GM18505 (cell line): Measurements from ENCODE around the gene CD44.
A peak's percentile ranks its signal among the peaks of the same experiment; 100 is the strongest.

Experiments
- ATAC-seq: cut with Tn5 transposase; IDR thresholded peaks from one replicate; pipeline ENCODE4 v1.9.1; 2021; ENCODE audit not compliant: unreplicated experiment
- POLR2A ChIP-seq: IDR thresholded peaks from 4 replicates; pipeline ENCODE4 v1.6.1; 2011; ENCODE audit warnings: borderline replicate concordance; ENCODE audit not compliant: insufficient read depth, insufficient read length; ENCODE audit errors: extremely low read depth

Gene CD44

GRCh38 chr11:35160902-35161597 lies 22.1 kb downstream of the CD44 start:
- no peak for TF ChIP-seq POLR2A
- ATAC-seq: no peak

DNA sequence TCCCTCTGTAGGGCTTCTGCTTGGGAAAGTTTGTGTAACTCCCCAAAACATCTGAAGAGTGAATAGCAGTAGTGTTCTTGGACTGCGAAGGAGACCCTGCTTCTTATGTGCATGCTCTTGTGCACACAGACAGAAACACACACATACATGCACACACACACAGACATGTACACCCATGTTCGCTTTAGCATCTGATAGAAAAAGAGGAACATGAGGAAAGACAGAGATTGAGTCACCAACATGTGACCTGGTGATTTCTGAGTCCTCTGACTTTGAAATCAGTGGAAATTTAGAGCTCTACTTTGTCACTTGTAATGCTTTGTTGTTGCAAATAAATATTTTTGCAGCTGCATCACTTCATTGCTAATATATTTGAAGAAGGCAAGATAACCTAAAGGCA lies 23.8 kb downstream of the CD44 start:
- no peak for ATAC-seq

DNA sequence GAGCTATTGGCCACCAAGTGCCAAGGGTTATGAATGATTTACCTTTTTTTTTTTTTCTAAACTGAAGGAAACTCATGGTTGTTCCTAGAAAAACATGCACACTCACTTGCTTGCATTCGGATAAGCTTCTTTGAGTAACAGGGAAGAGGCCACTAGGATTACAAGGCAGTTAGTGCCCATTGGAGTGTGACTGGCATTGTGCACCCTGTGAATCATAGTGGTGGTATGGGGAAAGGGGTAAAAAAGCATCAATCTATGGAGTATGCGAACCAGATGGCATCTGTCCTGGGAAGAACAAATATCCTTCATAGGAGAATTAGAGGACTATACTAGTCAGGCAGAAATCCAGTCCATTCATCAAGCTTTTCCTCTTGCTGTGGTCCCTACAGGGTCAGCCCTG lies 24.2 kb downstream of the CD44 start:
- ATAC-seq: no peak

More for the DNA sequence above, 23.8 kb downstream of the CD44 start:
- TF ChIP-seq POLR2A: no peak

DNA sequence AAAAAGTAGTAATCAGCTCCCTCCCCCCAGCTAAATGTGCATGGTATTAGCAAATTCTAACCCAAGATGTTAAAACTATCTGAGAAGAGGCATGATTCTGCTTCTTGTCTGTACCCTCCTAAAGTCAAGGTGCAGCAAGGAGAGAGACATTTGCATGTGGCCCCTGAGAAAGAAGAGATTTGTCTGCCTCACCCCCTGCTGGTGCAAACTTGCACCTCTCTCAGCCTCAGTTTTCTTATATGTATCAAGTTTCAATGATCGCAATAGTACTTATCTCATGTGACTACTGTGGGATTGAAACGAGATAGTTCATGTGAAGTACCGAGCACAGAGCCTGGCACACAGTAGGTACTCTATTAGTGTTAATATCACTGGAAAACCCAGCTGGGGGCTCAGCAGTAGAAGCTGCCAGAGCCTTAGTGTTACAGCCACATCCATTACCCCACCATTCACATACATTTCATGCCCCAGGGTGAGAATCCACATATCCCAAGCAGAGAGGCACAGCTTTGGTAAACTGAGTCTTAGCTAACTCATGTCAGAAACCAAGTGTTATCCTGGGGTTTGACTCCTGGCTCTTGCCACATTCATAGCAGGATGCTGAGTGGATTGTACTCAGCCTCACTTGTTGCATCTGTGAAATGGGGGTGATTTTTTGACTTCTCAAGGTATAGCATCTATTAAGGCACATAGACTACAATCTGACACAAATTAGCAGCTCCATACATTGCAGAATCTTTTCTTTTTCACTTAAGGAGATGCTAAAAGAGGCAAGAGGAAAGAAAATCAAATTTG lies 24.9 kb downstream of the CD44 start:
- no peak for TF ChIP-seq POLR2A
- ATAC-seq: no peak

More for the DNA sequence above, 24.2 kb downstream of the CD44 start:
- no peak for TF ChIP-seq POLR2A

- TF ChIP-seq POLR2A: no peak
- no peak for ATAC-seq
These were observed 26.1 kb downstream of the CD44 start for GRCh38 chr11:35165030-35165422.

DNA sequence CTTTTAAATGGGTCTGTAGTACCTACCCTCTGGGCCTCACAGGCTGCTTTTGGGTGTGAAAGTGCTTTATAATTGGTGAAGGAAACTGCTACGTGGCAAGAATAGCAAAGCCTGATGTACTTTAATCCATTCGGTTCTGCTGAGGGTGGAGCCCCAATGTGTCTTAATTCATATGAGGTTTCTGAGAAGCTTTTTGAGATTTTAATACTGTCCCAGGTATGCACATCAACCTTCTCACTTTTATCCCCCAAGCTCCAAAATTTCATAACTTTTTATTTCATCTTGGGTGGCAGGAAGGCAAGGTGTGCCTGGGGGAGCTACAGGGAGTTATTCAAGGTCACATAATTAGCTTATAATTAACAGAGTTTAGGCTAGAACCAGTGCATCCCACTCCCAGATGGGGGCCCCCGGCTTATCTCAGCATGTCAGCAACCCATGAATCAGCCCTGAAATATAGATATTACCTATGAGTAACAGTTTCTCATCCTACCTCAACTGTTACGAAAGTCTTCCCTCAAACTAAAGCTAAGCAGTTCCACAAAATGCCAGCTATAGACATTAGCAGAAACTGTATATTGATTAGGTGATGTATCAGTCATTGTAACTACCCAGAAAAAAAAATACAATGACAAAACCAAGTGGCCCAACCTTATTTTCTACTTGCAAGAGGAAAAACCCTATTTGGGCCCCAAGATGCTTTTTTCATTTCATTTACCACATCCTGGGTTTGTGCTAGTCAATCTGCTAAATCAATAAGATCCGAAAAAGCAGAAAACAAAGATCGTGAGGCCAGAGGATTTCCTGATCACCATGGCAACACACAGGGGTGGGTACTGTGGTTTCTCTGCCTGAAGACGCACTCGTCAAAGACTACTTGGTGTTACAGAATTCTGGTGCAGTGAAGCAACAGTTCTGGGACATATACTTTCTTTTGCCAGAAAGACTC lies 26.7 kb downstream of the CD44 start:
- TF ChIP-seq POLR2A: peak; percentile 20
- peak; percentile 75 for ATAC-seq

DNA sequence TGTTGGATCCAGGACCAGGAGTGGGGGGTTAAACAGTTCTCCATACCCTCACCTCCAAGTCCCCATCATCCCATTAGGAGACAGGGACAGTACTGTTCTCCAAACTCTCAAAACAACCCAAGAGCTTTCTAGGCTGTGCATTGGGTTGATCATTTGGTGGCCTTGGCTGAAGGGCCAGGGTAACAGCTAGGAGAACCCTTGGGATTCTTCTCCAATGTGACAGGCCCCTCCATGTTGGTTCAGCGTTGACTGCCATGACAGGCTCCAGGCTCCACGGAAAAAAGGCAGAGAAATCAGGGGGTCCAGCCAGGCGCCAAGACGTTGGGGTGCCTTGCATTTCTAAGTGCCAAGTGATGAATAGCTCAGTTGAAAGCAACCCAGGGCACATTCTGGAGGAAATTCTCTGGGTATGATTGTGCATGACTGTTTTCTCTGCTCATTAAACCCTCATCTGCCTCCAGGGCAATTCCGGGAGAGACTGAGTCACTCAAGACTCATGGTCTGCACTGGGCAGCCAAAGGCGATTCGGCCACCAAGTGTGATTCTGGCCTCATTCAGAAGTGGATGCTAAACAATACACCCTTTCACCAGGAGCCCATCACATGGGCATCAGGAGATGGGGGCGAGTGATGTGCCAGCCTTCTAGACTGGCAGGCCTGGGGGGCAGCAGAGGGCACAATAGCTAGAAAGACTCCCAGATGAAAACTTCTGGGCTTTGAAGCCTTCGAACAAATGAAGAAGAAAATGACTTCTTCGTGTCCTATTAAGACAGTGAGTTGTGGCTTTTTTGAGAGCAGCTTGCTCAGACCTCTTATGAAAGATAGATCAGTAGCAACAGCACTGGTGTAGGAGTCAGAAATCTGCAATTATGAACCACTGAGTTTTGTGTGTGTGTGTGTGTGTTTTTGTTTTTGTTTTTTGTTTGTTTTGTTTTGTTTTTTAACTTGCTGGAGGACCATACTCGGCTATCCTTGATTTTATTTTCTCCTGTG lies 27.7 kb downstream of the CD44 start:
- ATAC-seq: peak; percentile 4
- TF ChIP-seq POLR2A: no peak

DNA sequence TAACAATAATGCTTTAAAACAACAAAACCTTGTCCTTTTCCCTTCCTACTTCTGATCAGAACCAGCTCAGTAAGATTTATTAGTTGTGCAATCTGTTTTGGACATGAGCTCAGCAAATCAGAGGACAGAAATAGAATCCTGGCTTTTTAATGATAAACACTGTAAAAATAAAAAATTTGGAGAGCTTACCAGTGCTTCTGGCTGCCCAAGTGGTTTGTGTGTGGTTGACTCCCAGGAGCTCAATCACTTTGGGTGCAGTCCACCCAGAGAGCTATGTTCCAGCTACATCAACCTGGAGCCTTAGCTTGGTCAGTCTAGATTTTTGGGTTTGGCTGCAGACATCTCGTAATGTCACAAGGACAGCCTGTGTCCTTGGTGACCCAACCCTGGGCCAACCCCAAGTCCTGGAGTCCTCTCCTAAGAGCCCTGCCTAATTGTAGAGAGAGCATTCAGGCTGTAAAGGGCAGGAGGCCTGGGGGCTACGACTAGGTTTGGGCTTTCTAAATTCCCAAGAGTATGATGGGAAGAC lies 28.5 kb downstream of the CD44 start:
- no peak for TF ChIP-seq POLR2A
- ATAC-seq: no peak

GRCh38 chr11:35168671-35169070 lies 29.7 kb downstream of the CD44 start:
- TF ChIP-seq POLR2A: no peak
- no peak for ATAC-seq

GRCh38 chr11:35169112-35169511 lies 30.1 kb downstream of the CD44 start:
- ATAC-seq: no peak
- no peak for TF ChIP-seq POLR2A

DNA sequence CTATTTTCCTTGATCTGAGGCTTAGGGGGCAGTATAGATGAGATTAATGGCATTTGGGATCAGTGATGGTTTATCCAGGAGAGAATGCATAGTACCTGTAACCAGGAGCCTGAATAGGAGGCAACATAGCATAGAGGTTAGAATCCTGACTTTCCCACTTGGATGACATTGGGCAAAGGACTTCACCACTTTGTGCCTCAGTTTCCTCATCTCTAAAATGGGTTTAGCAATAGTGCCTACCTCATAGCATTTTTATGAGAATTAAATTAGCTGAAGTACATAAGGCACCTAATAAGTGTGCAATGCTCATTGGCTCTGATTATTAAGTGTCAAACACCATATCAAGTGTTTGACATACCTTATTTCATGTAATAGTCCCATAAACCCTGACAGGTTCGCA lies 30.8 kb downstream of the CD44 start:
- TF ChIP-seq POLR2A: no peak

DNA sequence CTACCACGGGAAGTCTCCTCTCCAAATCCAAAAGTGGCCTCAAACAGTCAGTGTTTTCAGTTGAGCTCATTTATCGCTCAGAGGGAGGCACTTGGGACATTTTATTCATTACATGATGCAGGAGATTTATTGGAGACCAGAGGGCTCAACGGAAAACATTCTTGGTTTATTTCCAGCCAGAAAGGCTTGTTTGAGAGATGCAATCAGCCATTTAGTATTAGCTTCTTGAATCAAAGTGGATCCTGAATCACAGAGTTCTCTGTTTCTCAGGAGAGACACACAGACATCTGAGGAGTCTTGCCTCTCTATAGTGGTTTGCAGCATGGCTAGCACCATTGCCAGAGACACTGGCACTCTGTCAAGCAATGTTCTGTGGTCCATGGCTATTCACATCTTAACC lies 31.5 kb downstream of the CD44 start:
- TF ChIP-seq POLR2A: no peak
- no peak for ATAC-seq

More for the DNA sequence above, 30.8 kb downstream of the CD44 start:
- ATAC-seq: no peak
